ENCODE results near the gene SLC7A9.
A peak's percentile ranks its signal among the peaks of the same experiment; 100 is the strongest.
"Not testable (repeated sequence)": the region's sequence is repeated elsewhere in the genome, so short reads cannot be mapped to it uniquely, and the experiment has no call there.

Gene SLC7A9

DNA sequence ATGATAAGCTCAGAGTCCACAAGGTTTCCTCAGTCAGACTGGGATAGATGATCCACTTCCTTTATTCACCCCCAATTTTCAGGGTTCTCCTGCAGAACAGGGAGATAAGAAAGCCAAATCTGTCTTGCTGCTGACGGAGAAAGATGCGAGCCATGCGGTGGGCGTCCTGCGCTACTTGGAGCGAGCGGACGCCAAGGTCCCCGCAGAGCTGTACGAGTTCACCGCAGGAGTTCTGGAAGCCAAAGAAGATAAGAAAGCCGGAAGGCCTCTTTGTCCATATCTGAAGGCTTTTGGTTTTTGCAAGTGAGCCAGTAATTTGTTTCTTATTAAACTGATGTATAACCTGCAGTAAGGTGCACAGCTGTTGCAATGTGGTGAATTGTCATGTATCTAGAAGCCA lies 66.7 kb downstream of the SLC7A9 start:
- DNase-seq, result no peak

- no peak for DNase-seq
These were observed 68.8 kb downstream of the SLC7A9 start for GRCh38 chr19:32800754-32801153.

- no peak for DNase-seq
These were observed 69.4 kb downstream of the SLC7A9 start for GRCh38 chr19:32800191-32800590.

- peak in 1 of 51 donors; percentile 8 for DNase-seq
These were observed 71.4 kb downstream of the SLC7A9 start for GRCh38 chr19:32798201-32798600.

DNA sequence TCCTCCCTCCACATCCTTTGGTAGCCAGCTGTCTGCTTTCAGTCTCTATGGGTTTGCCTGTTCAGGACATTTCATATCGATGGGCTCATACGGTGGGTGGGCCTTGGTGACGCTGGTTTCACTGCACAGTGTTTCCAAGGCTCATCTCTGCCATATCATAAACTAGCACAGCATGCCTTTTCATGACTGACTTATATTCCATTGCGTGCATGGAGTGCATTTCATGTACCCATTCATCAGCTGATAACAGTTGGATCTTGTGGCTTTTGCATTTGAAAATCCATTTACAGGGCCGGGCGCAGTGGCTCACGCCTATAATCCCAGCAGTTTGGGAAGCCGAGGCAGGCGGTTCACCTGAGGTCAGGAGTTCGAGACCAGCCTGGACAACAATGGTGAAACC lies 80.1 kb downstream of the SLC7A9 start:
- DNase-seq, result no peak

- DNase-seq, result not testable (repeated sequence)
These were observed 81.7 kb downstream of the SLC7A9 start for GRCh38 chr19:32787895-32788294.

GRCh38 chr19:32787161-32787813 lies 82.3 kb downstream of the SLC7A9 start:
- not testable (repeated sequence) for DNase-seq

DNA sequence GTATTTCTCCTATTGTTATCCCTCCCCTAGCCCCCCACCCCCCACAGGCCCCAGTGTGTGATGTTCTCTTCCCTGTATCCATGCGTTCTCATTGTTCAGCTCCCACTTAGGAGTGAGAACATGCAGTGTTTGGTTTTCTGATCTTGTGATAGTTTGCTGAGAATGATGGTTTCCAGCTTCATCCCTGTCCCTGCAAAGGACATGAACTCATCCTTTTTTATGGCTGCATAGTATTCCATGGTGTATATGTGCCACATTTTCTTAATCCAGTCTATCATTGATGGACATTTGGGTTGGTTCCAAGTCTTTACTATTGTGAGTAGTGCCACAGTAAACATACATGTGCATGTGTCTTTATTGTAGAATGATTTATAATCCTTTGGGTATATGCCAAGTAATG lies 87.5 kb downstream of the SLC7A9 start:
- DNase-seq, result not testable (repeated sequence)

- no peak for DNase-seq
These were observed 88.3 kb downstream of the SLC7A9 start for GRCh38 chr19:32781280-32781679.

Data from hypothalamus (tissue), 51 donors.